Activated naive CD4-positive, alpha-beta T cell treated with anti-CD3 and anti-CD28 coated beads, Interleukin-2, amount 10 ng/mL, durations not matched to agents 7 days and 5 days (primary cell): ENCODE data around the gene UTP25.
A peak's percentile ranks its signal among the peaks of the same experiment; 100 is the strongest.

Experiments
- CTCF ChIA-PET: fragments of 350-600 bp; sonication (Branson Sonifier 250); formaldehyde crosslinking; loops from one replicate; lab custom pipeline; 2021; ENCODE audit warnings: antibody characterized with exemption; lab: Charles Lee
- DNase-seq: peaks from one replicate; pipeline ENCODE4 v3.0.0-alpha.2; 2020
- H3K27ac Mint-ChIP-seq: one replicate; pipeline ENCODE4 v1.8.0; 2021; ENCODE audit warnings: mild to moderate bottlenecking, moderate library complexity, mixed read lengths
- H3K27me3 Mint-ChIP-seq: one replicate; pipeline ENCODE4 v1.8.0; 2021; ENCODE audit warnings: mild to moderate bottlenecking, mixed read lengths
- H3K36me3 Mint-ChIP-seq: one replicate; pipeline ENCODE4 v1.8.0; 2021; ENCODE audit warnings: mixed read lengths
- H3K4me1 Mint-ChIP-seq: one replicate; pipeline ENCODE4 v1.8.0; 2021; ENCODE audit warnings: mixed read lengths
- H3K4me3 Mint-ChIP-seq: one replicate; pipeline ENCODE4 v1.8.0; 2021; ENCODE audit warnings: mild to moderate bottlenecking, moderate library complexity, mixed read lengths
- H3K9me3 Mint-ChIP-seq: one replicate; pipeline ENCODE4 v1.8.0; 2021; ENCODE audit warnings: mixed read lengths

UTP25 gene

DNA sequence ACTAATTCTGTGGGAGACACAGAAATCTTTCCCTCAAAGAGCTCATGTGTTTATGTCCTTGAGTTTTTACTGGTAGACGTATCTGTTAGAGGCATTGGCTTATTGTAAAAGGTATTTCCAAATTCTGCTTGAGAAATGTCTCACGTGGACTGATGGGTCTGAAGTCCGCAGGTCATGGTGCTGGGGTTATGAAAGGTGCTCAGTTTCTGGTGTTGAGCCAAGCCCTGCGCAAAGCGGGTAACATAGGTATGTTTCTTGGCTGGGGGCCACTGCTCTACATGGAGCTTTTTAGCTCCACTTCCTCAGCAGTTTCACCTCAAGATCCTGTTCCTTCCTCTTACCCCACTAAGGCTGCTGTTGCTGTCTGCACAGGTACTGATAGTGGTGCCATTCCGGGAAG lies 10.8 kb downstream of the UTP25 start:
- Mint-ChIP-seq H3K36me3 (peaks cover 72% of the 10 kb centered on the region), H3K4me1 (no peaks in the 10 kb centered on the region), H3K9me3 (no peaks in the 10 kb centered on the region), H3K27ac (no peak overlapping the region), H3K27me3 (no peaks in the 10 kb centered on the region), H3K4me3 (no peak overlapping the region)
- CTCF ChIA-PET: interaction anchor here (0.8 to 5.3 kb wide), 2 partner anchors 11 to 15 kb away, joined by 3 to 26 read pairs; no protein-coding TSS in a partner anchor
- no peak for DNase-seq

DNA sequence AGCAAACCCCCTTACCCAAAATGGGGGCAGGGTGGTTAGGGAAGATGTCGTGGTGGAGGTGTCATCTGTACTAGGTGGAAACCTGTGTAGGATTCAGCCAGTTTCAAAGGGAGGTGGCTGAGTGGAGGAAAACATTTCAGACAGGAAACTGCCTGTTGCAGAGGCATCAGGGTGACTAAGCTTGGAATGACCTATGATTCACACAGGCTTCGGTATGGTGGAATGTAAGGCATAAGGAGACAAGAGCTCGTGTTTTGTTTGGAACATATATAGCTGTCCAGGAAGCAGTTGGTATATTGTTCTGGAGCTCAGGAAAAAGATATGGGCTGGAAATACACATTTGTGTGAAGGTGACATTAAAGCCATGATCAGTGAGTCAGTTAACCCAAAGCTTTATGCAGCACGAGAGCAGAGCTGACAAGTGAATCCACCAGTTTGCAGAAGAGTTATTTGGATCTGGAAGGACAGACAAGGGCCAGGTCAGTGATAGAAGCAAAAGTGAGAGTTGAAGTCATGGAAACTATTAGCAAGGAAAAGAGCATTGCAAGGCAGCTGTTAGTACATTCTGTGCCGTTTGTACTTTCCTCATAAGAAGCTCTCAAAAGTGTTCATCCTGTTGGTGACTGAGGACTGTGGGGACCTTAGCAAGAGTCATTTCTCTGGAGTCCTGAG lies 12.2 kb downstream of the UTP25 start:
- Mint-ChIP-seq H3K27me3 (no peaks in the 10 kb centered on the region), H3K9me3 (no peaks in the 10 kb centered on the region), H3K4me3 (no peak overlapping the region), H3K4me1 (no peaks in the 10 kb centered on the region), H3K36me3 (peaks cover 63% of the 10 kb centered on the region), H3K27ac (no peak overlapping the region)
- no peak for DNase-seq
- CTCF ChIA-PET: interaction anchor here (1.5 to 5.3 kb wide), 3 partner anchors 10 to 17 kb away, joined by 4 to 26 read pairs (median 5); no protein-coding TSS in a partner anchor

DNA sequence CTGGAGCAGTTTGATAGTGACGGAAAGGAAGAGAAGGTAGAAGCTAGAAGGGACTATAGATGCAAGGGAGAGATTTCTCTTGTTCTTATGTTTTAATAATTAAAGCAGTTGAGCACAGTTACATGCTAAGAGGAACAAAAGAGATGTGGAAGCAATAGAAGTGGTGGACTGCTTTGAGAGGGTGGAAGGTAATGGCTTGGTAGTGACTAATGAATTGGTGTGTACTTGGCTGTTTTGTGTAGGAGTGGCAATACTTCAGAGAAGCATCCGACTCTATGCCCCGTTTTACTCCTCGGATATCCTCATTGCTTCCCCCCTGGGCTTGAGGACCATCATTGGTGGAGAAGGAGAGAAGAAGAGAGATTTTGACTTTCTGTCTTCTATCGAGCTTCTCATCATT lies 12.8 kb downstream of the UTP25 start:
- Mint-ChIP-seq H3K27ac (no peak overlapping the region), H3K36me3 (peaks cover 60% of the 10 kb centered on the region), H3K4me1 (no peaks in the 10 kb centered on the region), H3K9me3 (no peaks in the 10 kb centered on the region), H3K27me3 (no peaks in the 10 kb centered on the region), H3K4me3 (no peak overlapping the region)
- DNase-seq: no peak
- CTCF ChIA-PET: interaction anchor here (1.5 to 5.3 kb wide), 3 partner anchors 9 to 17 kb away, joined by 4 to 26 read pairs (median 5); no protein-coding TSS in a partner anchor

DNA sequence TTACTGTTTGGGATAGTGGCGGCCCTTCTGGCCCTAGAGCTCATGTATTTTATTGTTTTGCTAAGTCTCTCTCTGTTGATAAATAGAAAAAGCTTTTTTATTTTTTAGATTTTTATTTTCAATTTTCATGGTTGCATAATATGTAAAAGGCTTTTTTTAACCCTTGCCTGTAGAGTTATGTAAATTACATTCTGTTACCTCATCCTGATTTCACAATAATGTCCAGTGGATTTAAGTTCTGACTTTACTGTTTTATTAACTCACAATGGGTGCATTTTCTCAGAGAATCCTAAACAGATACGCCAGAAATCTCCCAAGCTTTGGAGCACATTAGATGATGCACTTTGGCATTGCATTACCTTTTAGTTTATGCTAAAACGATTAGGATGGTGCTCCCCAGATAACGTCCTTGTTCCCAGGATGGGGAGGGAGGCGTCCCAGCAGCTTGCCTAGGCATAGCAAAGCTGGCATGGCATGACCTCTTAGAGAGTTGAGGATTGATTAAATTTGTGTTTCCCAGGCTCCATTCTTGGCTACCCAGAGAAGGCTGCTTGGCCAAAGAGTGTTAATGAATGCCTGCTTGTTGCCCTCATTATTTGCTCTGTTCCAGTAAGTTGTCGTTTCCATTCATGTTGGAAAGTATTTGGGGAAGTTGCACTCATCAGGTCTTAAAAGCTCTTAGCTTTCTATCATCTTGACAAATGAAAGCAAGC lies 17.1 kb downstream of the UTP25 start:
- Mint-ChIP-seq H3K27ac (no peak overlapping the region), H3K4me1 (no peaks in the 10 kb centered on the region), H3K27me3 (no peaks in the 10 kb centered on the region), H3K36me3 (peaks cover 52% of the 10 kb centered on the region), H3K9me3 (no peaks in the 10 kb centered on the region), H3K4me3 (no peak overlapping the region)
- no peak for DNase-seq
- CTCF ChIA-PET: interaction anchor here (0.7 to 1.2 kb wide), 2 partner anchors 22 to 275 kb away, joined by 3 read pairs; no protein-coding TSS in a partner anchor

DNA sequence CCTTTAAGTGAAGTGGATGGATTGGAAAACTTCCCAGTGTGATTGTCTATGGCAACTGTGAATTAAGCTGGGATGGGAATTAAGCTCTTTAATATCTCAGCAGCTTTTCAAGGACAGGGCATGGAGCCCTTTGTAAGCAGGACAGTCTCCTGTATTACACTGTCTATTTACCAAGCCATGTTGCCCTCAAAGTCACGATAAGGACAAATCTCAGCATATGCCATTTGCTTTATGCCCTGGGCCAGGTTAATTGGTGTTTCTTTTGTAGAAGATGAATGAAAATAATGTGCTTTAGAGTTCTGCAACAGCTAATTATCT lies 17.6 kb downstream of the UTP25 start:
- H3K4me3 Mint-ChIP-seq: no peak overlapping the region
- no peaks in the 10 kb centered on the region for H3K27me3 Mint-ChIP-seq
- H3K27ac Mint-ChIP-seq: no peak overlapping the region
- H3K9me3 Mint-ChIP-seq: no peaks in the 10 kb centered on the region
- no peaks in the 10 kb centered on the region for H3K4me1 Mint-ChIP-seq
- CTCF ChIA-PET: interaction anchor here (0.7 to 1.2 kb wide), 2 partner anchors 23 to 275 kb away, joined by 3 read pairs; no protein-coding TSS in a partner anchor
- DNase-seq: no peak
- H3K36me3 Mint-ChIP-seq: peaks cover 50% of the 10 kb centered on the region

DNA sequence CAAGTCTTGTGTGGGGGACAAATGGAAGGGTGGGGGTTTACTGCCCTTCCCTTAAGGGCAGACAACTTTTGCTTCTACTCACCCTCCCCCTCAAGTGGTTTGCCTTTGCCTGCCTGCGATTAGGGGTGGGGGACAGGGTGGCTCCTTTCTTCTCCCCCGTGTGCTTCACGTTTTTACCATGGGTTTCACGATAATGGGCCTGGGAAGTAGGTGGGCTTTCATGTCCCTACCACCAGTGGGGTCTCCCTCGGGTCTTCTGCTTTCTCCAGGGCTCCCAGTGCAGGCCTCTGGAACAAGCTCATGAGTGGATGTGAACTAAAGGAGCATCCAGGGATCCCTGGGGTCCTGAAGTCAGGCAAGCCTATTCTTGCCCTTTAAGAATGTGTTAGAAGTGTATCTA lies 21.6 kb downstream of the UTP25 start:
- H3K4me3 Mint-ChIP-seq: no peak overlapping the region
- no peaks in the 10 kb centered on the region for H3K4me1 Mint-ChIP-seq
- no peak overlapping the region for H3K27ac Mint-ChIP-seq
- no peaks in the 10 kb centered on the region for H3K9me3 Mint-ChIP-seq
- peaks cover 45% of the 10 kb centered on the region for H3K36me3 Mint-ChIP-seq
- no peaks in the 10 kb centered on the region for H3K27me3 Mint-ChIP-seq
- CTCF ChIA-PET: interaction anchor here (0.7 to 2.3 kb wide), 6 partner anchors 9 to 282 kb away, joined by 3 to 9 read pairs (median 3); partner anchors contain the start of gene UTP25
- no peak for DNase-seq

DNA sequence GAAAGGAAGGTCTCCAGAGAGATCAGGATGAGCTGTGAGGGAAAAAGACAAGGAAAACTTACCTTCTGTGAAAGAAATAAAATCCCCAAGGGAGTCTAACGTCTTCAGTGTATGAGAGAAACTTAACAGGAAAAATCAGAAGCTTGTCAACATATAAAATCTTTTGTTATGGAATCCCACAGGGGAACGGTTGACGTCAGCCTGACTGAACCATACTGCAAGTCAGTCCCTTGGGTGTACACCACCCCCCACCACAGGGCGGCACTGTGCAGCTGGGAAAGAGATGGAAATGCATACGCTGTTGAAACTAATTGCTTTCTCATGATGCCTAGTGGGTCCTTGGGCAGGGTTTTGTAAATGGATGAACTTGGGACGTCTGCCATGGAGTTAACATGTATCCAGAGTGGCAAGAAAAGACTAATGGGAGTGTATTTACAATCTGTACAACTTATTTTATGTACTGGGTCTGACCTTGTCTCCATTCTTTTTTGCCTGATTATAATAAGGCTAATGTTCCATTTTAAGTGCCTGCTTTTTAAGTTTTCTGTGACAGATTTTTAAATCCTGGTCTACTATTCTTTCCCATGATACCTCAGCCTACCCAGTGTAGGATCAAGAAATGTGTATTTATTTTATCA lies 22.7 kb downstream of the UTP25 start:
- peak; percentile 39 for DNase-seq
- Mint-ChIP-seq H3K9me3 (no peaks in the 10 kb centered on the region), H3K27me3 (no peaks in the 10 kb centered on the region), H3K36me3 (peaks cover 48% of the 10 kb centered on the region), H3K4me3 (no peak overlapping the region), H3K27ac (no peak overlapping the region), H3K4me1 (peaks cover 5% of the 10 kb centered on the region)
- CTCF ChIA-PET: interaction anchor here (0.7 to 2.3 kb wide), 7 partner anchors 9 to 283 kb away, joined by 3 to 9 read pairs (median 3); partner anchors contain the start of gene UTP25

DNA sequence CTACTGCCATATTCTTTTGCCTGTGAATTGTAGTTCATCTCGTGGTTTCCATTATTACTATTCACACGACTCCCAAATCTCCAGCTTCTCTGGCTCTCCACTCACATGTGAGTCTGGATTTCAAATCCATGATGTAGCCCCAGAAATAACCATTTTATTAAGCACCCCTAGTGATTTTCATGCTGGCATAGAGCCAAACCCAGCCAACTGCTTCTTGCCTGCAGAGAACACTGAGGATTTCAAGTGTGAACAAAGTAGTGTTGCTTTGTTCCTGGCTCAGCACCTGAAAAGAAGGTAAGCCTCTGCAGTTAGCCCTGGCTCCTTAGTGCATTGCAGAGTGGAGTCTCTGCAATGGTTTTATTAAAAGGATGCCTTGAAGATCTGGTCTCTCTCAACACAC lies 25.9 kb downstream of the UTP25 start:
- Mint-ChIP-seq H3K4me1 (peaks cover 5% of the 10 kb centered on the region), H3K36me3 (peaks cover 31% of the 10 kb centered on the region), H3K27ac (no peak overlapping the region), H3K9me3 (no peaks in the 10 kb centered on the region), H3K27me3 (no peaks in the 10 kb centered on the region), H3K4me3 (no peak overlapping the region)
- no peak for DNase-seq
- CTCF ChIA-PET: interaction anchor here (1.5 kb wide), 1 partner anchor 284 kb away, joined by 3 read pairs; no protein-coding TSS in a partner anchor

DNA sequence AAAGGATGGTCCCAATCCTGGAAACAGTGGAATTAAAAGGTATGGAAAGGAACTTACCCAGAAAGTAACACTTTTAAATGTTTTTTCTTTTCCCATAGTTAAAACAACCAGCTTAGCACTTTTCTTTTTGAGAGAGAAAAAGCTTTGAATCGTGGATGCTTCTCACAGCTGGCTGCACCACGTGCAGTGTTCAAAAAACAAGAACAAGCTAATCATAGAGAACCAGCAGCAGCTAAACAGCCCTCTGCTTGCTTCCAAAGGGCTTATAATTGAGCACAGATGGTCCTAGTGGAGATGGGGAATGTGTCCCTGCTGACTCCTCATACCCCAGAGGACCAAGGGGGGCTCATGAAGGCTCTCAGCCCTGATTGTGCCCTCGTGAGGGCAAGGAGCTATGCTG lies 26.4 kb downstream of the UTP25 start:
- no peak overlapping the region for H3K27ac Mint-ChIP-seq

DNA sequence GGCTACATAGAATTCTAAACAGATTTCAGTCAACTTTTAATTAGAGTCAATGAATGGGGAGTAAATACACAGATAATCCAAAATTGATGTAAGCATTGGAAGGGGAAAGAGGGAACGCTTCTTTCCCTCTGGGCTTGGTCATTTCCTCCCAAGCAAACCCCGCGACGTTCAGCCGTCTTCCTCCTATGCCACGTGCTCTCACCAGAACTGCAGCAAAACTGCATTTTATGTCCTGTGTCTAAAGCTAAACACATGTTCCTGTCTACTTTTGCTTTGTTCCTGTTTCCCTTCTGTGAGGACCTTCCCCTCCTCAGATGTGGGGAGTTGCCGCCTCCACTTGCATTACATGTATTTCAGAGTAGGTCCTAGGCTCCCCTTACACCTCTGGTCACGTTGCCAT lies 27.2 kb downstream of the UTP25 start:
- CTCF ChIA-PET: interaction anchor here (0.6 kb wide), 2 partner anchors 425 to 504 kb away, joined by 3 read pairs; no protein-coding TSS in a partner anchor
- H3K27ac Mint-ChIP-seq: no peak overlapping the region
- no peaks in the 10 kb centered on the region for H3K9me3 Mint-ChIP-seq
- DNase-seq: no peak
- peaks cover 29% of the 10 kb centered on the region for H3K36me3 Mint-ChIP-seq
- no peak overlapping the region for H3K4me3 Mint-ChIP-seq
- peaks cover 5% of the 10 kb centered on the region for H3K4me1 Mint-ChIP-seq
- no peaks in the 10 kb centered on the region for H3K27me3 Mint-ChIP-seq

More for the DNA sequence above, 26.4 kb downstream of the UTP25 start:
- Mint-ChIP-seq H3K9me3 (no peaks in the 10 kb centered on the region), H3K36me3 (peaks cover 30% of the 10 kb centered on the region), H3K4me3 (no peak overlapping the region), H3K27me3 (no peaks in the 10 kb centered on the region), H3K4me1 (peaks cover 5% of the 10 kb centered on the region)
- no peak for DNase-seq
- CTCF ChIA-PET: interaction anchor here (0.6 to 1.5 kb wide), 2 partner anchors 45 to 285 kb away, joined by 3 read pairs; no protein-coding TSS in a partner anchor

DNA sequence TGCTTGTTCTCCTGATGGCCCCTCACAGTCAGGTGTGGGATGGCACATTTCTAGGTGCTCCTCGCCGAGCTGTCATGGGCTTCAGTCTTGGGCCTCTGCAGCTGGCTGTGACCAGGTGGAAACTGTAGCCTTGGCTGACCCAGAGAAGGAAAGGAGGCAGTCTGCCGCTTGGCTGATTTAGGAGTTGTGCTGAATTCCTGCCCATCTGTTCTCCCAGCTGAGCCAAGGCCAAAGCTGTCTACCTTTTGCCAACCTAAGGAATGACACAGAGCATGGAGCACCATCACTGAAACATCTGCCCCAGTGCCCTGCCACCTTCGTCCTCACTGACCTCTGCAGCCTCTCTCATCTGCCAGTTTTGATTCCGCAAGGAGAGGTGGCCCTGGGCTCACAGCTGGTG lies 27.9 kb downstream of the UTP25 start:
- Mint-ChIP-seq H3K27me3 (no peaks in the 10 kb centered on the region), H3K9me3 (no peaks in the 10 kb centered on the region), H3K4me1 (peaks cover 5% of the 10 kb centered on the region), H3K27ac (no peak overlapping the region), H3K4me3 (no peak overlapping the region), H3K36me3 (peaks cover 28% of the 10 kb centered on the region)
- CTCF ChIA-PET: interaction anchor here (0.6 kb wide), 2 partner anchors 425 to 504 kb away, joined by 3 read pairs; no protein-coding TSS in a partner anchor
- DNase-seq: no peak

DNA sequence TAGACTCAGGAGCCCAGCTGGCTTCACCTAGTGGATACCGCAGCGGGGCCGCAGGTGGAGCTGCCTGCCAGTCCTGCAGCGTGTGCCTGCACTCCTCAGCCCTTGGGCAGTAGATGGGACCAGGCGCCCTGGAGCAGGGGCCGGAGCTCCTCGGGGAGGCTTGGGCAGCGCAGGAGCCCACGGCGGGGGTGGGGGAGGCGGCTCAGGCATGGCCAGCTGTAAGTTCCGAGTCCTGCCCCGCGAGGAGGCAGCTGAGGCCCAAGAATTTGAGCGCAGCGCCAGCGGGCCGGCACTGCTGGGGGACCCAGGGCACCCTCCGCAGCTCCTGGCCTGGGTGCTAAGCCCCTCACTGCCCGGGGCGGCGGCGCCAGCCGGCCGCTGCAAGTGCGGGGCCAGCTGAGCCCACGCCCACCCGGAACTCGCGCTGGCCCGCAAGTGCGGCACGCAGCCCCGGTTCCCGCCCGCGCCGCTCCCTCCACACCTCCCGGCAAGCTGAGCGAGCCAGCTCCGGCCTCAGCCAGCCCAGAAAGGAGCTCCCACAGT lies 30.9 kb downstream of the UTP25 start:
- CTCF ChIA-PET: interaction anchor here (0.7 to 2.8 kb wide), 4 partner anchors 8 to 67 kb away, joined by 3 to 9 read pairs (median 4); partner anchors contain the start of gene UTP25
- Mint-ChIP-seq H3K27ac (no peak overlapping the region), H3K4me1 (peaks cover 5% of the 10 kb centered on the region), H3K36me3 (peaks cover 7% of the 10 kb centered on the region), H3K4me3 (no peak overlapping the region), H3K27me3 (peaks cover 22% of the 10 kb centered on the region), H3K9me3 (no peaks in the 10 kb centered on the region)
- no peak for DNase-seq

DNA sequence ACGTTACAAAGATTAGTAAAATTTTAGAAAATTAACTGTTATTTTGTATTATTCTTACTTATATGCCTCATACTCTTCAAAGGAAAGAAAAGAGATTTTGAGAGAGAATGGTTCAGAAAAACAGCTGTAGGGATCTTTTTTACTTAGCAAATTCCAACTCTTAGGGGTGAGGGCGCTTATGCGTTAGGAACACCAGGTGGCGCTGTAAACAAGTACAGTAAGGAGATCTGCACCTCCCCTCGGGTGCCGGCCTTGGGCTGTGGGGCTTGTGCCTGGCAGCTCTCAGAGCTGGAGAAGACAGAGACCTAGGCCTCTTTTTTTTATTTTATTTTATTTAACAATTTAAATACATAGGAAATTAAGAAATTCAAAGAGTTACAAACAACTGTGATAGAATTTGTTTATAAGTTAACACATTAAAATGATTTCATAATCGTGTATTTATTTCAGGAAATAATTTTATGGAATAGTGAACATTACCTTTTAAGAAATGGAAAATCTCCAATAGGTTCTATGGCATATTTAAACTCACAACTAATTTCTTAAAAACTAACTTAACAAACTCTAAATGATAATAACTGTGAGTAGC lies 32.6 kb downstream of the UTP25 start:
- CTCF ChIA-PET: interaction anchor here (0.7 to 2.8 kb wide), 22 partner anchors 8 to 540 kb away, joined by 3 to 9 read pairs (median 4); no protein-coding TSS in a partner anchor
- H3K4me3 Mint-ChIP-seq: no peak overlapping the region
- H3K27me3 Mint-ChIP-seq: peaks cover 22% of the 10 kb centered on the region
- H3K9me3 Mint-ChIP-seq: no peaks in the 10 kb centered on the region
- H3K4me1 Mint-ChIP-seq: no peaks in the 10 kb centered on the region
- peak; percentile 80 for DNase-seq
- no peaks in the 10 kb centered on the region for H3K36me3 Mint-ChIP-seq
- H3K27ac Mint-ChIP-seq: no peak overlapping the region
